CD4-positive, alpha-beta T cell treated with Interleukin-1 beta for 1 hour (primary cell): ENCODE measurements around the gene TMEM145.

Experiments used
- DNase-seq, 2 donors: peaks; one replicate each; pipeline ENCODE4 v3.0.0-alpha.2; 2020 to 2022

TMEM145 gene

DNA sequence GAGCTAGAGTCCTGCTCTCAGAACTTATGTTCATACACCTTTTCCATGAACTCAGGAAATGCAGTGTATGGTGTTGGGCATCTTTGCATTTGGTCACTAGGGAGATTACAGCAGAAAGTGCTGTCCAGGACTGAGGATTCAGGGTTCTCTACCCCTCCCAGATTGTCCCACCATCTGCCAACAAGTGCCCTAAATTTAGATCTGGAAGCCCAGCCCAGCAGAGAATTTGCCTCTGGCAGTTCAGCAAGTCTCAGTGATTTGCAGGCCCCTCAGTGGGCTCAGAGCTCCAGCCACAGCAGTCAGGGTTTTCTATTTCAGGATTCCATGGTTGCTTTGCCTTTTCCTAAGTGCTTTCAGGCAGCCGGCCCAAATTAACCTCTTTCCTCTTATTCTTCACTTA, 53.6 kb downstream of the TMEM145 start:
- no peak for DNase-seq

DNA sequence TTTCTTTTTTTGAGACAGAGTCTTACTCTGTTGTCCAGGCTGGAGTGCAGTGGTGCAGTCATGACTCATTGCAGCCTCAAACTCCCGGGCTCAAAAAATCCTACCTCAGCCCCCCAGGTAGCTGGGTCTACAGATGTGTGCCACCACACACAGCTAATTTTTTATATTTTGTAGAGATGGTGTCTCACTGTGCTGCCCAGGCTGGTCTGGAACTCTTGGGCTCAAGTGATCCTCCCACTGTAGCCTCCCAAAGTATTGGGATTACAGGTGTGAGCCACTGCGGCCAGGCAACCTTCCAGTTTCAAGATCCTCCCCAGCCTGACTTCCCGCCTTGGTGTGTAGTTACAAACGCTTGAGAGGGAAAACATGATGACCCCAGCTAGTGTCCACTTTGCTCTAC, 54.8 kb downstream of the TMEM145 start:
- DNase-seq = no peak

- DNase-seq = no peak
Observed at GRCh38 chr19:42368360-42368759, 55.3 kb downstream of the TMEM145 start.

DNA sequence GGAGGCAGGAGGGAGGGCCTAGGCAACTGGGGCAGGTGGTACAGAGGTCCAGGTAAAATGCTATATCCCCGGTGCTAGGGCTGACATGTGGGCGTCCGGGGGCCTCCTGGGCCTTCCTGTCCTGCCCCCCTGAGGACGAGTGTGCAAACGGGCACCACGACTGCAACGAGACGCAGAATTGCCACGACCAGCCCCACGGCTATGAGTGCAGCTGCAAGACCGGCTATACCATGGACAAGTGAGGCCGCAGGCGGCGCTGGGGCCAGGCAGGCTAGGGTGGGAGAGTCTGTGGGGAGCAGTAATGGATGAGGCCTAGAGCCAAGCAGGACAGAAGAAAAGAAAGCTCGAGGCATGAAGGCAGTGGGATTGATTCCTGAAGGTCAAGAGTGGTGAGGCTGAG, 55.7 kb downstream of the TMEM145 start:
- DNase-seq = no peak

GRCh38 chr19:42369433-42370067, 56.4 kb downstream of the TMEM145 start:
- no peak for DNase-seq

DNA sequence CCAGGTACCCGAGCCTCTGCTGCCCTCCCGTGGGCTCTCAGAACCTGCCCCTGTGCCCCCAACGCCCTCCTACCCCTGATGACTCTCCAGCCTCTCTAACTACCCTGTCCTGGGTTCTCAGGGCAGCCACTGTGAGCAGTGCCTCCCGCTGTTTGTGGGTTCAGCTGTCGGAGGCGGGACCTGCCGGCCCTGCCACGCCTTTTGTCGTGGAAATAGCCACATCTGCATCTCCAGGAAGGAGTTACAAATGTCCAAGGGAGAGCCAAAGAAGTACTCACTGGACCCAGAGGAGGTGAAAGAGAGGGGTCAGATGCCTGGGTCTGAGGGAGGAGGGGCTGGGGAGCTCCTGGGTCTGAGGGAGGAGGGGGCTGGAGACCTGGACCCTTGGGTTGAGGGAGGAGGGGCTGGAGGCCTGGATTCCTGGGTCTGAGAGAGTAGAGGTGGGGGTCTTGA, 57.0 kb downstream of the TMEM145 start:
- DNase-seq = no peak

DNA sequence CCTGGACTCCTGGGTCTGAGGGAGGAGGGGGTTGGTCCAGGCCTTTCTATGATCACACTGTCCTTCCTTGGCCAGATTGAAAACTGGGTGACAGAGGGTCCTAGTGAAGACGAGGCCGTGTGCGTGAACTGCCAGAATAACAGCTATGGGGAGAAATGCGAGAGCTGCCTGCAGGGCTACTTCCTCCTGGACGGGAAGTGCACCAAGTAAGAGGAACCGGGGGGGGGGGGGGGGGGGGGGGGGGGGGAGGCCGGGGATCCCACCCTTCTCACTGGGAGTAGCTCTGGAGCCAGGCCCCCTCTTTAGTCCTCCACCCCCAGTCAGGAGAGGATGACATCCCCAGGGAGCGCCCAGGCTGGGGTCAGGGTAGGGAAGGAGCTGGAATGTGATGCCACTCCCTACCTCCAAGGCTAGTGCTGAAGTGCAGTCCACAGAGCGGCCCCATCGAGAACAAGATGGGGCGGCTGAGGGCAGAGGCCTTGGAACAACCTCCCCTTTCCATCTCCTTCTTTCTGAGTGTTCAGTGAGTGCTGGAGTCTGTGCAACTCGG, 57.6 kb downstream of the TMEM145 start:
- no peak for DNase-seq
